NCI-H2227 (cell line): ENCODE measurements around the gene TRAPPC8.
A peak's percentile ranks its signal among the peaks of the same experiment; 100 is the strongest.
"Not testable (repeated sequence)": the region's sequence is repeated elsewhere in the genome, so short reads cannot be mapped to it uniquely, and the experiment has no call there.

ENCODE experiments used
- DNase-seq: peaks from one replicate; lab custom pipeline; 2025; ENCODE audit not compliant: unreplicated experiment; lab: John Stamatoyannopoulos, UW

The TRAPPC8 gene

DNA sequence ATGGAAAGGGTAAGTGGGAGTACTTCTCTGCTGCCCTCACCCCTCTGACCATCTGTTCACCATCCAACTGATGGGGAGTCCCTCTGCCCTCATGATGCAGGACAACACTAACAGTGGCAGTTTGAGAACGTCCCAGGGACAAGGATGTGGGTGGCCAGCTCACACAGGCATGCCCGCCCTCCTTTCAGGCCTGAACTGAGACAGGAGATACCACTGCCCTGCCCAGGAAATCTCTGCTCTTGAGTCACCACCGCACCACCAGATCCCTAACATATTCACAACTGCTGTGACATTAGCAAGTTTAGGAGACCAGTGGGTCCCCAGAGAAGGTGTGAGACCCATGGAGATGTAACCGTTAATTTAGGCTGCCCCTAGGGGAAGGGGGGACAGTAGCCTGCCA lies 66.2 kb downstream of the TRAPPC8 start:
- no peak for DNase-seq

DNA sequence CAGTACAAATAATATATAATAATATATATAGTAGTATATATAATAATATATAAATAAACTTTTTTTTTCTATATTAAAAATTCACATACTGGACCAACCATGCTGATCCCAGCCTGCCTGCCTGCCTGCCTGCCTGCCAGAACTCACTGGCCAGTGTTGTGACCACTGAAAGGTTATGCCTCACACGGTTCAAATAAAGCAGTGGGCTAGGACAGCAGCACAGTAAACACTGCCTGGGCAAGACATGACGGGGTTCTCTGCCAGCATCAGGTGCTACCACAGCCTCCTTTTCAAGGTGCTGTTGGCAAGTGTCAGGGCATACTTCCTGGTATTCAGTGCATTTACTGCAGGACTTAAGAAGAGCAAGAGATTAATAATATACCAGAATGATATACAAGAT lies 67.6 kb downstream of the TRAPPC8 start:
- no peak for DNase-seq

DNA sequence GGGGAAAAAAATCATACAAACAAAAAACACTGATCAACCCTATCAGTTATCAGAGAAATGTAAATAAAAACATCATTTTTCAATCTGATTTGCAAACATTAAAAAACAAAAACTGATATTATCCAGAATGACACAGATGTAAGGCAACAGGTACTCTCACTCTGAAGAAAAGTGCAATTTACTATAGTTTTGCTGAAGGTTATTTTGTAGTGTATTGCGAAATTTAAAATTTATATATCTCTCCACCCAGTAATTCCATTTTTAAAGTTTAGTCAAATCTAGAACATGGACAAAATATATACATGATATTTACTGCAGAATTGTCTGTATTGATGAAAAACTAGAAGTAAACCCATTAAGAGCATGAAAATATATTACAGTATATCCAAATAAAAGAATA lies 79.8 kb downstream of the TRAPPC8 start:
- DNase-seq = no peak

DNA sequence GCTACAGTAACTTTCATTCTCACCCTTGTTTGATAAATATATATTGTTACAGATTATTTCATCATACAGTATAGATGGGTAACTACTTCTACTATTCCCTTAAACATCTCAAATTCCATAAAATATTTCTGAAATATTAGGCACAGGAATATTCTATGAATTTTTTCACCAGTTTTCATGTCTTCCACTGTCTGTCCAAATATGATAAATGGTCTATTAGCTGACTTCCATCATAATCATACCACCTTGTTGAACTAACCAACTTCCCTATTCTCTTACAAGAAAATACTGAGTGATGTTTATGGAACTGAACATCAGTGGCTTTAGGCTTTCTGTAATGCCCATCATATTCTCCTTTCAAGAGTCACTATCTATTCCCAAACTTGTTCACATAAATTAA lies 82.4 kb downstream of the TRAPPC8 start:
- DNase-seq = no peak

DNA sequence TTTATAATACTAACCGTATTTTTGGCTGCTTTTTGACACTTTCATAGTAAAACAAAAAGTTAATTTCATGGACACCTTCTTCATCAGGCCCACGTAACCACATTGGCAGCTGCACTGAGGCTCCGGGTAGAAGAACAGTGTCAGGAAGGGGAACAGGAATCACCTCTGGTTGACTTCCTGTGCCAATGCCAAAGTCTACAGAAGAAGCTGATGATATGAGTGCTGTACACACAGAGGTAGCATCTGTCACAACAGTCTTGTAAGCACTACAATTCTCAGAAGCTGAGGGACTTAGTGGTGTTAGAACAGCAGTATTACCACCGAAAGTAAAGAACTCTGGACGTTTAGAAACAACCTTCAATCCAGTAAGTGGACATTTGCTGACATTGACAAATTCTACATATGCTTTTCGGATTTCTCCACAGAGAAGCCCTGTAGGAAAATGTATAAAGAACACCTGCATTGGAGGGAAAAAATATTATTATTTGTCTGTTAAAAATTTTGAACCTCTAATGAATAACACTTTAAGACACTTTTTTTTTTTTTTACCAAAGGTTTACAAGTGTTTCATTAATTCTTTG lies 85.3 kb downstream of the TRAPPC8 start:
- DNase-seq = no peak

DNA sequence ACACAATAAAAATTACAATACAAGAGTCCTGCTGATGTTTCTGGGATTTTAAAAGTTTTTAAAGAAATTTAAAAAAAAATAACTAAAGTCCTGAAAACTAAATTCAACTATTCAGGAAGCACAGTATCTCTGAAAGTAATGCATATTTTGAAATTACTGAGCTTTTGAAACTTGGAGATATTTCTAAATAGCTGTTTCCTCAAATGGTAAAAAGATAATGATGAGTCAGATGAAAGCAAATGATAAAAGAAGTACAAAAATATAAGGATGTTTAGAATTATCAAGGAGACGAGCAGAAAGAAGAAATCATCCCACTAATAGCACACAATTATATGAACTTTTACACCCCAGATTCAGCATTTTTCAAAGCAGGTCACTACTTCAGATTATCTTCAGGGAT lies 92.1 kb downstream of the TRAPPC8 start:
- no peak for DNase-seq

DNA sequence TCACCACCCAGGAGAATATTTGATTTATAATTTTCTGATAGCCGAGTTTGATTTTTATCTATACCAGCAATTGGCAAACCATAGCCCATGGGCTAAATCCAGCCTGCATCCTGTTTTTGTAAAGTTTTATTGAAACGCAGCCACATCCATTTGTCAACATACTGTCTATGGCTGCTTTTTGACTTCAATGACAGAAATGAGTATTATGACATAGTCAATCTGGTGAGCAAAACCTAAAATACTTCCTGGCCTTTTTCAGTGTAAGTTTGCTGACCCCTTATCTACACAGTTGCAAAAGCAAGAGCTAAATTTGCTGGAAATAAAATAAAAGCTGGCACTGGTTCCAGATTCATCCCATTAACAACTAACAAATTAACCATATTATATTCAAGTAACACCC lies 102.4 kb downstream of the TRAPPC8 start:
- no peak for DNase-seq

DNA sequence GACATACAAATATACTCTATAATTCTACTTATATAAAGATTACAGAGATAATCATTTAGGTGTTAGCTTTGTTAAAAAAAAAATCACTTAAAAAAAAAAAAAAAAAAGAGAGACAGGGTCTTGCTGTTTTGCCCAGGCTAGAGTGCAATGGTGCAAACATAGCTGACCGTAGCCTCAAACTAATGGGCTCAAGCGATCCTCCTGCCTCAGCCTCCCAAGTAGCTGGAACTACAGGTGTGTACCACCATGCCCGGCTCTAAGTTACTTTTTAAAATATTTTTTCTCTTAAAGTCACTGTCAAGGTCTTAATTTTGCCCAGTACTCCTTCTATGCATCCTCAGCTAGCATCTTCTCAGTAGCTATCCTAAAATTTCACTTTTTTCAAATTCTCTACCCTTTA lies 105.0 kb downstream of the TRAPPC8 start:
- DNase-seq = no peak

DNA sequence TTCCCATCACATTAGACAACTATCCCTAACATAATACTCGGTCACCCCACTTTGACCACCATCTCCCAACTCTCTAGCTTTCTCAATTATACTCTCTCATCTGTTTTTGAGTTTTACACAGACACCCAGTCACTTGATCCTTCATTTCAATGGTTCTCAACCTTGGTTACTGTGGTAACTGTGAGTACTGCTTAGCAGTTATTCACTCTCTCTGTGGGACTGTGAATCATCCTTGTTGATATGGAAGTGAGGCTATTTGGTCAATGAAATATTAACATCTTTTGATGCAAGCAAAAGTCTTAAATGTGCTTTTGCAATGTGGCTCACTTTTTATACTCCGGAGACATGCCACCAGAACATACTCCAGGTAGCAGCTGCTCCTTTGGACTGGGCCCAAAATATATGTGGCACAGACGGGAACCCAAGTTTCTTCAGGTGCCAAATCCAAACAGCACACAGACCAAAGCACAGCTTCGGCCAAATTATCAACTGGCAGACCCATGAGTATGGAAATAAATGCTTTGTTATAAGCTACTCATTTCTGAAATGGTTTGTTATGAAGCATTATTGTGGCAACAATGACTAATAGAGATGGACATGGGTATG lies 107.3 kb downstream of the TRAPPC8 start:
- DNase-seq = no peak

DNA sequence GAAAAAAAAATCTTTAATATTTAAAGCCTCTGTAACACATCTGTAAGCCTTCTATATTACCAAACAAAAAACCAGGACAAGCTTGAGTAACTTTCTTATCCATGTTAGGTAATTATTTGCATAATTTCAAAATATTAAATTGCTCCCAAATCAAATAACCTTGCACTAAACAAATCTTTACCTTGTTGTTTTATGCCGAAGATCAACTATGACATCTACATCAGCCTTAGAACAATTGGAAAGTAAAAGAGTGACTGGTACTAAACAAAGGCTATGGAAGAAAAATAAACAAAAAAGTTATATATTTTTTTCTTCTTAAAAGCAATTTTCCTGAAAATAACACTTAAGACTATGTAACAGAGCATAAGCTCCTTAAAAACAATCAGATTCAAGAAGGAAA lies 111.0 kb downstream of the TRAPPC8 start:
- no peak for DNase-seq

DNA sequence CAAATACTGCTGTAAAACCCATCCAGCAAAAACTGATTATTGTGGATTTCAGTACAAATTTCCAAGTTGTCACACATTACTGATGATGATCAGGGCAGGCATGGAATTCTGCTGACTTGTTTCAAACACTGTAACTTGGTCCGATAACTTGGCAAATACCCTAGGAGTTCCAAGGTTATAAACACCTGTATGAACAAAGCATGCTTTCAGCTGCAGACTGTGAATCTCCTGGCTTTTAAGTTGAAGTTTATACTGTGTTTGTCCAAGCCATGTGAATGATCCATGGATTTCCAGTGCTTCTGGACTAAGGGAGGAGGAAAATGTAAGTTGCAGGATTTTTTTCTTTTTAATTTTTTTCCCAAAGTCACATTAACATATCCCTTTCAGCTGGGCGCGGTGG lies 112.2 kb downstream of the TRAPPC8 start:
- no peak for DNase-seq

DNA sequence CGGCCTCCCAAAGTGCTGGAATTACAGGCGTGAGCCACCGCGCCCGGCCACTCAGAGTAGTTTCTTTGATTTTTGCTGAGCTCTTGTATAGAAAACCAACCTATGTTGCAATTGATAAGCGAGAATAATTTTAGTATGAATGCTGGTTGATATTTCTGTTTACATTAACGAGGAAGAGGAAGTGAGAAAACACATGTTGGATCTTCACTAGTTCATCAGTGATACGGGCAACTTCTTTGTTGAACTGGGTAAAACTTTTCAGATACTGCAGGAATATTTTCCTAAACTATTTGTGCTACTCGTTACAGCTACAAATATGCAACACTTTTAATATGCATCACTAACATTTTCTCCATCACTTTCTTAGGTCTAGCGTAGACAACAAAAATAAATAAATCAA lies 114.3 kb downstream of the TRAPPC8 start:
- DNase-seq = no peak

DNA sequence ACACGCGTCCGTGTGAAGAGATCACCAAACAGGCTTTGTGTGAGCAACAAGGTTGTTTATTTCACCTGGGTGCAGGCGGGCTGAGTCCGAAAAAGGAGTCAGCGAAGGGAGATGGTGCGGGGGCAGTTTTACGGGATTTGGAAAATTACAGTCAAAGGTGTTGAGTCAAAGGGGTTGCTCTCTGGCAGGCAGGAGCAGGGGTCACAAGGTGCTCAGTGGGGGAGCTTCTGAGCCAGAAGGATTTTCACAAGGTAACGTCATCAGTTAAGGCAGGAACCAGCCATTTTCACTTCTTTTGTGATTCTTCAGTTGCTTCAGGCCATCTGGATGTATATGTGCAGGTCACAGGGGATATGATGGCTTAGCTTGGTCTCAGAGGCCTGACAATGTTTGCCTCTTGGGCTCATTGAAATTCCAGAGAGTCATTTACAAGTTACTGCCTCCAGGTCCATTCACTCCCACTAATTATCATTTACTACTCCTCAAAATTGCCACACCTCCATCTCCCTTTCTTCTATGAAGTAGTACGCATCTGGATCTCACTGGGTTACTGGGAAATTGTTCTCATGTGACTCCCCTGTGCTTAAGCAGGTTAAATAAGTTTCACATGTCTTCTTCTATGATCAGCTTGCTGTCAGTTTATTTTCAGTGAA lies 116.1 kb downstream of the TRAPPC8 start:
- DNase-seq = not testable (repeated sequence)

DNA sequence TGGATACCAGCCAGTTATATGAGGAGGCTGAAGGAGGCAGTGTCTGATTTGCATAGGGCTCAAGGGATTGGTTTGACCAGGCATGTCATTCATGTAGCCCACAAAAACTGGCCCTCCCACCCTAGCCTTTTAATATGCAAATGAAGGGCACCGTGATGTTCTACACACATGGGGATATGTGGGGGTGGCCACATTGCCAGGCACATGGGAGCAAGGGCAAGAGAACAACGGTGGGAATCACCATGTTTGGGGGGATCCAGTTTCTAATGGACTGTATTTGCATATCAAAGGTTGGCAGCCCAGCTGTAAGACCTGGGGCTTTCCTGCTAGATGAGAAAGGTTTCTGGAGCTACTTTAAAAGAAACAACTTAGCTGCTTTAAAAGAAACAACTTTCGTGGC lies 117.2 kb downstream of the TRAPPC8 start:
- no peak for DNase-seq

DNA sequence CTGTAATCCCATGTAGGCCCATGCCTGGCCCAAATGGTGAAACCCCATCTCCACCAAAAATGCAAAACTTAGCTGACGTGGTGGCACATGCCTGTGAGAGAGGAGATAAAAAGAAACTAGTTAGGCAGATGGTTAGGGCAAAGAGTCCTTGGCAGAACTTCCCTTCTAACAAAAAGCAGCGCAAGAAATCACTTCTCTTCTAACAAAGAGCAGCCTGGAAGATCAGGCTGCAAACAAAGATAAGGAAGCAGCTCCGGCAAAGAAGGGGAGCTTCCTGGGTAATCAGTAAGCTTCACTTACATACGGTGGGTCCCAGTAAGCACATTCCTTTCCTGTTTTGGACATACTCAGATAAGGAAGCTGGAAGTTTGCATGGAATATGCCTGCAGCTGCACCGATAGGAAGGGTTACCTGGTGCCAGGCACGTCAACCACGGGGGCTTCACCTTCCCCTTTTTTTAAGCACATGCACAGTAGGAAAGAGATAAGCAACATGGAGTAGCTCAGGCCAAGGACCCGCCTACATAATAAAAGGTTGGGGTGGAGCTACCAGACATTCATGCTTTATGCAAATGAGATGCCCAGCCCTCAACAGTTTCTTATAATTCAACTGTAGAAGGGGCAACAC lies 121.3 kb downstream of the TRAPPC8 start:
- DNase-seq = no peak

DNA sequence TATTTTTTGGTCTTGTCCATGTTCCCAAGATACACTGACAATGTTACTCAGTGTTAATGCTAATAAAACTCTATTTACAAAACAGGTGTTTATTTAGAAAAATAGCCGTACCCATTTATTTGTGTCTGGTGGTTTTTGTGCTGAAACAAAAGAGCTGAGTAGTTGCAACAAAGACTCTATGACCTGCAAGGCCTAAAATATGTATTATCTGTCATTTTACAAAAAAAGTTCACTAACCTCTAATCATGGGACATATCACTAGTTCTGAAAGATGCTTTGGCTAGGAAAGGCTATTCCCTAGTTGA lies 123.1 kb downstream of the TRAPPC8 start:
- no peak for DNase-seq

DNA sequence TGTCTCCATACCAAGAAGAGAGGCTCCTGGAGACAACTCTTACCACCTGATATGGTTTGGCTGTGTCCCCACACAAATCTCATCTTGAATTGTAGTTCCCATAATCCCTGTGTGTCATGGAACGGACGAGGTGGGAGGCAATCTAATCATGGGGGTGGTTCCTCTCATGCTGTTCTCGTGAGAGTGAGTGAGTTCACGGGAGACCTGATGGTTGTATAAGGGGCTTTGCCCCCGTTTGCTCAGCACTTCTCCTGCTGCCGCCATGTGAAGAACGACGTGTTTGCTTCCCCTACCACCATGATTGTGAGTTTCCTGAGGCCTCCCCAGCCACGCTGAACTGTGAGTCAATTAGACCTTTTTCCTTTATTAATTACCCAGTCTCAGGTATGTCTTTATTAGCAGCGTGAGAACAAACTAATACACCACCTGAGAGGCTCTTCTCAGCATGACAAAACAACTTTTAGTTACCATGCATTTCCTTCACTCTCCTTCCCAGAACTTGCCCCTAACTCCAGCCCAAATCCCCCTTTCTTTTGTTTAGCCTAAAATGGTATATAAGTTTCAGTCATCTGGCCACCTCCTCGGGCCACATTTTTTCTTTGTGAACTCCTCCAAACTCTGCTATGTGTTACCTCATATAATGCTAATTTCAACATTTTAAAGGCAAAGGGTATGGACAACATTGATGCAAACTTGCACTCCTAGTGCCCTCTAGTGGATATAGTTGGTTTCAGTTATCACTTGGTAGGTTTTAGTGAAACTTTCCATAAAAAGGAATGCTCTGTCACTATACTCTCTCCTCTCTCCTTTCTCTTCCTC lies 123.6 kb downstream of the TRAPPC8 start:
- DNase-seq = peak; percentile 62

DNA sequence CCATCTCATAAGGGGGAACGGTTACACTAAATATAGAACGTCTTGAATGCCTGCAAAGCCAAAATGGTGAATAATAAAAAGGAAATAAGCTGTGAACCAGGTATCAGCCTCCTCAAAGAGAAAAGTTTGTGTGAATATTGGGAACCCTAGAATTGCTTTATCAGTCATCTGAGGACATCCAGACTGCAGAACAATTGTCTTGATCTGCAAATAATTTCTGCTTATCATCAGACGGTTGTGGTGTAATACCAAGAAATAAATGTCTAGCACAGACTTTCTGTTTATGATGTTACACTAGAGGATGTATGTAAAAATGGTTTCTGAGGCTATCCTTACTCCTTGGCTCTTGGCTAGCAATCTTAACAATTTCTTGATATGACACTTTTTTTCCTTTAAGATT lies 128.8 kb downstream of the TRAPPC8 start:
- no peak for DNase-seq

DNA sequence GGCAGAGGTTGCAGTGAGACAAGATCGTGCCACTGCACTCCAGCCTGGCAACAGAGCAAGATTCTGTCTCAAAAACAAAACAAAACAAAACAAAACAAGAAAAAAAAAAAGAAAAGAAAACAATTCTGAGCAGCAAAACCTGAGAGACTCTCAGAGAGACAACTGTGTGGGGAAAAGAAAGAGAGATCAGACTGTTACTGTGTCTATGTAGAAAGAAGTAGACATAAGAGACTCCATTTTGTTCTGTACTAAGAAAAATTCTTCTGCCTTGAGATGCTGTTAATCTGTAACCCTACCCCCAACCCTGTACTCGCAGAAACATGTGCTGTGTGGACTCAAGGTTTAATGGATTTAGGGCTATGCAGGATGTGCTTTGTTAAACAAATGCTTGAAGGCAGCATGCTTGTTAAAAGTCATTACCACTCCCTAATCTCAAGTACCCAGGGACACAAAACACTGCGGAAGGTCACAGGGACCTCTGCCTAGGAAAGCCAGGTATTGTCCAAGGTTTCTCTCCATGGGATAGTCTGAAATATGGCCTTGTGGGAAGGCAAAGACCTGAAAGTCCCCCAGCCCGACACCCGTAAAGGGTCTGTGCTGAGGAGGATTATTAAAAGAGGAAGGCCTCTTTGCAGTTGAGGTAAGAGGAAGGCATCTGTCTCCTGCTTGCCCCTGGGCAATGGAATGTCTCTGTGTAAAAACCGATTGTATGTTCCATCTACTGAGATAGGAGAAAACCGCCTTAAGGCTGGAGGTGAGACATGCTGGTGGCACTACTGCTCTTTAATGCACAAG lies 132.4 kb downstream of the TRAPPC8 start:
- not testable (repeated sequence) for DNase-seq

DNA sequence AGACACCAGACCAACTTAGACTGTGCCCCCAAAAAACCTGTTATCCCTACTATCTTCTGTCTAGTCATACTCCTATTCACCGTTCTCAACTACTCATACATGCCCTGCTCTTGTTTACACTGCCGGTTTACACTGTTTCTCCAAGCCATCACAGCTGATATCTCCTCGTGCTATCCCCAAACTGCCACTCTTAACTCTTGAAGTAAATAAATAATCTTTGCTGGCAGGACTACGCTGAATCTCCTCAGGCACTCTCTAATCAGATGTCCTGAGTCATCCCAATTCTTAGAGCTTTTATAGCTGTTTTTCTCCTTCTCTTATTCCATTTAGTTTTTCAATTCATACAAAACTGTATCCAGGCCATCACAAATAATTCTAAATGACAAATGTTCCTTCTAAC lies 133.9 kb downstream of the TRAPPC8 start:
- DNase-seq = not testable (repeated sequence)

DNA sequence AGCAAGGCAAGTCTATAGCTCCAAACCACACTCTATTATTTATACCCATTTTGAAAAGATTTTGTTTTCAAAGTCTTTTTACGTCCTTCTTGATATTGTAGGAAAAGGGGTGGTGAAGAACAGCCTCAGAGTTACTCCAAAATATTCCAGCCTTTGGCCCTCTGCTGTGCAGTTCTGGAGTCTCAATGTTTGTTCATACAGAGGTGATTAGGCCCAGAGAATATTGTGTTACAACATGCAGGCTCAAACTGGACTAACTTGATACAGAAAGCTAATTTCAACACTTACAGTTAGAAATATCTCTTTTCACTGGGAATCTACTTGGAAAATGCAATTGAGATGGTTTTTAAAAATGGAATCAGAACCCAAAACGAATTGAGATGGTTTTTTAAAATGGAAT lies 141.8 kb downstream of the TRAPPC8 start:
- DNase-seq = no peak
